DND-41 (cell line): ENCODE results near the gene C1orf210.

Experiments used
- EZH2 ChIP-seq: IDR thresholded peaks from 3 replicates; pipeline ENCODE4 v1.6.1; 2012; ENCODE audit warnings: borderline replicate concordance, low read depth, mild to moderate bottlenecking, moderate library complexity, low read length, inconsistent platforms; ENCODE audit not compliant: severe bottlenecking
- TF ChIP-seq, protein P1 (sequence below): IDR thresholded peaks from 2 replicates; pipeline ENCODE4 v1.5.1; 2012; ENCODE audit warnings: borderline replicate concordance, low read length, moderate library complexity, mild to moderate bottlenecking; ENCODE audit not compliant: poor library complexity, severe bottlenecking; ENCODE audit errors: extremely low read depth

DNA sequence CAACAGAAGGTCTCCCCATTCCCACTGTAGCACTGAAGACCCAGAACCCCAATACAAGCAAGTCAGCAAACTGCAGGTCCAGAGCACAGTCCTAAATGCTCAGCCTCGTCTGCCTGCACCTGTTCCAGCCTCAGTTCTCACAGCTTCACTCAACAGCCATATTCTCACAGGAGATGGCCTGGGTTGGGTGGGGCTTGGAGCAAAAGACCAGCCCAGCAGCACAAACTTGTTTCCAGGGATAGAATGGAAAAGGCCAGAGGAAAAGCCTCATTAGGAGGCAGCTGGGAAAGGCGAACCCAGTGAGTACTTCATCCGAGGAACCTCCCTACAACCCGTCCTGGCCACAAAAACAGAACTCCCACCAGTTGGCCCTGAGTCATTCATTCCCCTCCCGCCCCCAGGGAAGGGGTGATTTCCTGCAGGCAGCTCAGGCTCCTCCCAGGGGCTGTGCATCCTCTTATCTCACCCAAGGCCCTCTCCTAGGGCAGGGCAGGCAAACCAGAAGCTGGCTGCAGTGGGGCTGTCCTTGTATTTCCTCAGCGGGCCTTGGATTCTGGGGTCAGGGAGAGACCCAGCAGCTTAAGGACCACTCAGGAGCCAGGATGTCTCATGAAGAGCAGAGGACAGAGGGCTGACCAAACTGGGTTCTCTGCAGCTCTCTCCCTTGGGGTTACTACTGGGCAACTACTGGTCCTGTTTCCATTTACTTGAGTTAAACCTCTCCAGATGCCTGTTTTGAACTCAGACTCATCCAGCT lies 44.8 kb upstream of the C1orf210 start:
- TF ChIP-seq, protein P1, sequence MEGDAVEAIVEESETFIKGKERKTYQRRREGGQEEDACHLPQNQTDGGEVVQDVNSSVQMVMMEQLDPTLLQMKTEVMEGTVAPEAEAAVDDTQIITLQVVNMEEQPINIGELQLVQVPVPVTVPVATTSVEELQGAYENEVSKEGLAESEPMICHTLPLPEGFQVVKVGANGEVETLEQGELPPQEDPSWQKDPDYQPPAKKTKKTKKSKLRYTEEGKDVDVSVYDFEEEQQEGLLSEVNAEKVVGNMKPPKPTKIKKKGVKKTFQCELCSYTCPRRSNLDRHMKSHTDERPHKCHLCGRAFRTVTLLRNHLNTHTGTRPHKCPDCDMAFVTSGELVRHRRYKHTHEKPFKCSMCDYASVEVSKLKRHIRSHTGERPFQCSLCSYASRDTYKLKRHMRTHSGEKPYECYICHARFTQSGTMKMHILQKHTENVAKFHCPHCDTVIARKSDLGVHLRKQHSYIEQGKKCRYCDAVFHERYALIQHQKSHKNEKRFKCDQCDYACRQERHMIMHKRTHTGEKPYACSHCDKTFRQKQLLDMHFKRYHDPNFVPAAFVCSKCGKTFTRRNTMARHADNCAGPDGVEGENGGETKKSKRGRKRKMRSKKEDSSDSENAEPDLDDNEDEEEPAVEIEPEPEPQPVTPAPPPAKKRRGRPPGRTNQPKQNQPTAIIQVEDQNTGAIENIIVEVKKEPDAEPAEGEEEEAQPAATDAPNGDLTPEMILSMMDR = no peak
- no peak for TF ChIP-seq EZH2
